GM12878 (cell line): ENCODE measurements around the gene CEP68. TPM values are rescaled to one million over a fixed set of nuclear protein-coding genes. Genes with fewer than 3 reads are reported as not detected.

ENCODE experiments used
- ATAC-seq: fragments of 200-7000 bp; cut with Tn5 transposase; 3 replicates; pipeline ENCODE4 v1.9.1; 2020; ENCODE audit warnings: mild to moderate bottlenecking, moderate library complexity
- BruUV-seq: library from RNA; stranded (reverse); fragments of 400-500 nt; replicated peaks from 2 replicates; lab custom pipeline; 2021; lab: Mats Ljungman, UMichigan
- CTCF ChIA-PET: fragments of 300-600 bp; sonication (Branson Sonifier 250); formaldehyde crosslinking; extraction: SDS; loops from one replicate; lab custom pipeline; 2021; ENCODE audit warnings: inconsistent platforms; lab: Yijun Ruan, JAX
- POLR2A ChIA-PET: fragments of 350-600 bp; formaldehyde crosslinking; extraction: SDS; loops from one replicate; lab custom pipeline; 2021; ENCODE audit warnings: inconsistent platforms; lab: Charles Lee
- RAD21 ChIA-PET: fragments of 300-600 bp; sonication (Branson Sonifier 250); formaldehyde crosslinking; loops from one replicate; lab custom pipeline; 2023; ENCODE audit warnings: antibody characterized with exemption; ENCODE audit not compliant: unreplicated experiment; lab: Charles Lee
- SMC1A ChIA-PET: fragments of 300-600 bp; sonication (Branson Sonifier 250); formaldehyde crosslinking; loops from one replicate; lab custom pipeline; 2023; ENCODE audit not compliant: unreplicated experiment, uncharacterized antibody; lab: Charles Lee
- DNase-seq: peaks from one replicate; pipeline ENCODE4 v3.0.0-alpha.2; 2011; ENCODE audit warnings: low read depth, low spot score
- FAIRE-seq: peaks from 3 replicates; lab custom pipeline; 2011; peaks lifted over from hg19 to GRCh38; lab: Jason Lieb, UNC
- H2AFZ ChIP-seq: 2 replicates; pipeline ENCODE4 v1.6.0; 2011; ENCODE audit warnings: low read depth, low read length, control low read depth; ENCODE audit not compliant: control insufficient read depth
- H3K27ac ChIP-seq: 2 replicates; pipeline ENCODE4 v1.5.1; 2011; ENCODE audit warnings: control low read depth; ENCODE audit not compliant: control insufficient read depth, insufficient read depth
- H3K27me3 ChIP-seq, 2 experiments: replicated peaks in 1 of 2; 2 replicates each; pipeline versions ENCODE4 v1.6.0 to v1.6.1; 2011; ENCODE audit warnings: low read length in 1 of 2; ENCODE audit not compliant: control insufficient read depth in 2 of 2, insufficient read depth in 2 of 2
- H3K36me3 ChIP-seq, 2 experiments: 2 replicates each; pipeline ENCODE4 v1.5.1; 2011; ENCODE audit warnings: low read length in 1 of 2; ENCODE audit not compliant: control insufficient read depth in 2 of 2, insufficient read depth in 2 of 2
- H3K4me1 ChIP-seq: 2 replicates; pipeline ENCODE4 v1.6.1; 2011; ENCODE audit warnings: mild to moderate bottlenecking, low read length, moderate library complexity, mixed read lengths; ENCODE audit not compliant: control insufficient read depth, insufficient read depth
- H3K4me2 ChIP-seq: 2 replicates; pipeline ENCODE4 v1.6.0; 2011; ENCODE audit warnings: control low read depth; ENCODE audit not compliant: control insufficient read depth, insufficient read depth
- H3K4me3 ChIP-seq: fragments of 200-600 bp; sonication (generic); 2 replicates; pipeline ENCODE4 v1.5.1; 2016
- H3K79me2 ChIP-seq: 2 replicates; pipeline ENCODE4 v1.6.0; 2011; ENCODE audit warnings: low read length; ENCODE audit not compliant: control insufficient read depth, insufficient read depth
- H3K9ac ChIP-seq: 2 replicates; pipeline ENCODE4 v1.8.0; 2011; ENCODE audit warnings: low read length, control low read depth, mixed read lengths; ENCODE audit not compliant: control insufficient read depth, insufficient read depth
- H3K9me3 ChIP-seq: replicated peaks from 3 replicates; pipeline ENCODE4 v1.5.1; 2011; ENCODE audit warnings: mild to moderate bottlenecking, low read length; ENCODE audit not compliant: control insufficient read depth, insufficient read depth
- H4K20me1 ChIP-seq: 2 replicates; pipeline ENCODE4 v1.6.0; 2011; ENCODE audit not compliant: control insufficient read depth, insufficient read depth
- BHLHE40 ChIP-seq, 2 experiments: fragments of 450-650 bp in 1 of 2; IDR thresholded peaks; 2 replicates each; pipeline ENCODE4 v1.6.1; 2011 to 2017; ENCODE audit warnings: low read depth in 2 of 2, borderline replicate concordance in 1 of 2, improper control_type of control experiment in 1 of 2, low read length in 1 of 2, mild to moderate bottlenecking in 1 of 2
- WGBS: methylation state at CpG from one replicate; pipeline ENCODE4 v1.1.6; 2016; ENCODE audit warnings: low lambda C conversion rate; ENCODE audit not compliant: insufficient replicate concordance, insufficient coverage; ENCODE audit errors: missing lambda C conversion rate; 5-methylcytosine and 5-hydroxymethylcytosine counted together
- in situ Hi-C: fragments of 300-500 bp; cut with MboI; formaldehyde crosslinking; loops from 9 replicates; pipeline ENCODE4 v1.14.3; 2018; ENCODE audit warnings: mixed read lengths
- intact Hi-C: fragments of 100-400 bp; cut with micrococcal nuclease; formaldehyde crosslinking; loops from one replicate; pipeline ENCODE4 v1.14.2; 2022; ENCODE audit not compliant: unreplicated experiment
- polyA plus RNA-seq, 11 experiments: library from polyadenylated mRNA; depleted of rRNA in 4 of 11; unstranded in 6 of 11; stranded (reverse) in 5 of 11; fragments of >200 nt; fragmentation: Nextera tagmentation in 4 of 11; fragmentation: Illumina TruSeq in 1 of 11; extraction: Ambion mirVana in 4 of 11; extraction: Trizol in 1 of 11; gene quantifications; 1 replicate in 1 of 11; 2 replicates in 10 of 11; pipeline versions ENCODE4 v1.2.1 to v1.2.3, GENCODE V29; 2011 to 2016; ENCODE audit warnings: inconsistent platforms in 2 of 11, missing spikeins in 2 of 11, low read depth in 1 of 11
- total RNA-seq, 4 experiments: library from RNA; depleted of rRNA in 3 of 4; stranded (reverse); fragments of >200 nt in 3 of 4; fragmentation: Illumina TruSeq in 1 of 4; extraction: Trizol in 1 of 4; gene quantifications; 2 replicates each; pipeline versions ENCODE4 v1.2.1 to v1.2.3, GENCODE V29; 2013 to 2021
- TF ChIP-seq, protein P1 (sequence below): fragments of 450-650 bp; IDR thresholded peaks from 2 replicates; pipeline ENCODE4 v1.6.1; 2016; ENCODE audit warnings: mild to moderate bottlenecking, moderate library complexity, borderline replicate concordance

The CEP68 gene
- total and polyA plus RNA-seq, 10 of the 15 experiments (the other 5 are each of a cell fraction or from before 2014, with no cell fraction given) = 1.1 to 11.1 (median 7.4) TPM

DNA sequence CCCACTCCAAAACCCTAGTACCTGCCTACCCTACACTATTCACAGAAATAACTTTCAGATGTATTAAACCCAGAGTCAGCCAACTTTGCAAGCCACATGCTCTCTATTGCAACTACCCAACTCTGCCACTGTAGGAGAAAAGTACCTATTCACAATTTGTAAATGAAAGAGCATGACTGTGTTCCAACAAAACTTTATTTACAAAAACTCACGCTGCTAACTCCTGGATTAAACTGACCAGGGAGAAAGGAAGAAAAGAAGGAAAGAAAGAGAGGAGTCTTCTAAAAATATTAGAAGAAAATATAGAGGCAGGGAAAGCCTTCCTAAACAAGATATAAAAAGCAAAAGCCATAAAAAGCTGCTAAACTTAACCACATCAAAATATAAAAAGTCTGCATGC lies 42.4 kb upstream of the CEP68 start:
- Histone ChIP-seq H3K9me3 (no peaks in the 10 kb centered on the region), H3K27me3 (no peaks in the 10 kb centered on the region), H3K4me1 (peaks cover 24% of the 10 kb centered on the region), H3K27ac (no peak overlapping the region; the same call in 1 of the 2 replicates), H4K20me1 (no peaks in the 10 kb centered on the region), H3K4me3 (no peak overlapping the region), H3K4me2 (0 out of 2 replicates have a peak overlapping the region, but pooled peaks have one; percentile 24), H2AFZ (no peak overlapping the region), H3K36me3 (peaks cover 13 to 36% of the 10 kb centered on the region in 2 experiments), H3K9ac (no peak overlapping the region), H3K79me2 (no peaks in the 10 kb centered on the region)
- SMC1A ChIA-PET = no interaction called here
- CTCF ChIA-PET = interaction anchor here (0.7 kb wide), 1 partner anchor 75 kb away, joined by 3 read pairs; no protein-coding TSS in a partner anchor
- DNase-seq (no peak), FAIRE-seq (no peak), ATAC-seq (no peak)
- POLR2A ChIA-PET = no interaction called here
- WGBS = 0% methylated on average over 1 of the region's 1 CpG
- TF ChIP-seq BHLHE40 (IDR thresholded peaks at IDR 0.05; ENCODE audit: borderline replicate concordance in 1 of 2, low read depth in 2 of 2, low read length in 1 of 2) = no peak
- TF ChIP-seq, protein P1, sequence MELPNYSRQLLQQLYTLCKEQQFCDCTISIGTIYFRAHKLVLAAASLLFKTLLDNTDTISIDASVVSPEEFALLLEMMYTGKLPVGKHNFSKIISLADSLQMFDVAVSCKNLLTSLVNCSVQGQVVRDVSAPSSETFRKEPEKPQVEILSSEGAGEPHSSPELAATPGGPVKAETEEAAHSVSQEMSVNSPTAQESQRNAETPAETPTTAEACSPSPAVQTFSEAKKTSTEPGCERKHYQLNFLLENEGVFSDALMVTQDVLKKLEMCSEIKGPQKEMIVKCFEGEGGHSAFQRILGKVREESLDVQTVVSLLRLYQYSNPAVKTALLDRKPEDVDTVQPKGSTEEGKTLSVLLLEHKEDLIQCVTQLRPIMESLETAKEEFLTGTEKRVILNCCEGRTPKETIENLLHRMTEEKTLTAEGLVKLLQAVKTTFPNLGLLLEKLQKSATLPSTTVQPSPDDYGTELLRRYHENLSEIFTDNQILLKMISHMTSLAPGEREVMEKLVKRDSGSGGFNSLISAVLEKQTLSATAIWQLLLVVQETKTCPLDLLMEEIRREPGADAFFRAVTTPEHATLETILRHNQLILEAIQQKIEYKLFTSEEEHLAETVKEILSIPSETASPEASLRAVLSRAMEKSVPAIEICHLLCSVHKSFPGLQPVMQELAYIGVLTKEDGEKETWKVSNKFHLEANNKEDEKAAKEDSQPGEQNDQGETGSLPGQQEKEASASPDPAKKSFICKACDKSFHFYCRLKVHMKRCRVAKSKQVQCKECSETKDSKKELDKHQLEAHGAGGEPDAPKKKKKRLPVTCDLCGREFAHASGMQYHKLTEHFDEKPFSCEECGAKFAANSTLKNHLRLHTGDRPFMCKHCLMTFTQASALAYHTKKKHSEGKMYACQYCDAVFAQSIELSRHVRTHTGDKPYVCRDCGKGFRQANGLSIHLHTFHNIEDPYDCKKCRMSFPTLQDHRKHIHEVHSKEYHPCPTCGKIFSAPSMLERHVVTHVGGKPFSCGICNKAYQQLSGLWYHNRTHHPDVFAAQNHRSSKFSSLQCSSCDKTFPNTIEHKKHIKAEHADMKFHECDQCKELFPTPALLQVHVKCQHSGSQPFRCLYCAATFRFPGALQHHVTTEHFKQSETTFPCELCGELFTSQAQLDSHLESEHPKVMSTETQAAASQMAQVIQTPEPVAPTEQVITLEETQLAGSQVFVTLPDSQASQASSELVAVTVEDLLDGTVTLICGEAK = peak; percentile 85
- in situ Hi-C loops (no loop called here), intact Hi-C loops (no loop called here)
- RAD21 ChIA-PET = no interaction called here
- no TSS peak for BruUV-seq
